Measurements from ENCODE around the gene KIF24.
A peak's percentile ranks its signal among the peaks of the same experiment; 100 is the strongest.
"Not testable (repeated sequence)": the region's sequence is repeated elsewhere in the genome, so short reads cannot be mapped to it uniquely, and the experiment has no call there.

KIF24 gene, protein sequence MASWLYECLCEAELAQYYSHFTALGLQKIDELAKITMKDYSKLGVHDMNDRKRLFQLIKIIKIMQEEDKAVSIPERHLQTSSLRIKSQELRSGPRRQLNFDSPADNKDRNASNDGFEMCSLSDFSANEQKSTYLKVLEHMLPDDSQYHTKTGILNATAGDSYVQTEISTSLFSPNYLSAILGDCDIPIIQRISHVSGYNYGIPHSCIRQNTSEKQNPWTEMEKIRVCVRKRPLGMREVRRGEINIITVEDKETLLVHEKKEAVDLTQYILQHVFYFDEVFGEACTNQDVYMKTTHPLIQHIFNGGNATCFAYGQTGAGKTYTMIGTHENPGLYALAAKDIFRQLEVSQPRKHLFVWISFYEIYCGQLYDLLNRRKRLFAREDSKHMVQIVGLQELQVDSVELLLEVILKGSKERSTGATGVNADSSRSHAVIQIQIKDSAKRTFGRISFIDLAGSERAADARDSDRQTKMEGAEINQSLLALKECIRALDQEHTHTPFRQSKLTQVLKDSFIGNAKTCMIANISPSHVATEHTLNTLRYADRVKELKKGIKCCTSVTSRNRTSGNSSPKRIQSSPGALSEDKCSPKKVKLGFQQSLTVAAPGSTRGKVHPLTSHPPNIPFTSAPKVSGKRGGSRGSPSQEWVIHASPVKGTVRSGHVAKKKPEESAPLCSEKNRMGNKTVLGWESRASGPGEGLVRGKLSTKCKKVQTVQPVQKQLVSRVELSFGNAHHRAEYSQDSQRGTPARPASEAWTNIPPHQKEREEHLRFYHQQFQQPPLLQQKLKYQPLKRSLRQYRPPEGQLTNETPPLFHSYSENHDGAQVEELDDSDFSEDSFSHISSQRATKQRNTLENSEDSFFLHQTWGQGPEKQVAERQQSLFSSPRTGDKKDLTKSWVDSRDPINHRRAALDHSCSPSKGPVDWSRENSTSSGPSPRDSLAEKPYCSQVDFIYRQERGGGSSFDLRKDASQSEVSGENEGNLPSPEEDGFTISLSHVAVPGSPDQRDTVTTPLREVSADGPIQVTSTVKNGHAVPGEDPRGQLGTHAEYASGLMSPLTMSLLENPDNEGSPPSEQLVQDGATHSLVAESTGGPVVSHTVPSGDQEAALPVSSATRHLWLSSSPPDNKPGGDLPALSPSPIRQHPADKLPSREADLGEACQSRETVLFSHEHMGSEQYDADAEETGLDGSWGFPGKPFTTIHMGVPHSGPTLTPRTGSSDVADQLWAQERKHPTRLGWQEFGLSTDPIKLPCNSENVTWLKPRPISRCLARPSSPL (N-terminal part only)

DNA sequence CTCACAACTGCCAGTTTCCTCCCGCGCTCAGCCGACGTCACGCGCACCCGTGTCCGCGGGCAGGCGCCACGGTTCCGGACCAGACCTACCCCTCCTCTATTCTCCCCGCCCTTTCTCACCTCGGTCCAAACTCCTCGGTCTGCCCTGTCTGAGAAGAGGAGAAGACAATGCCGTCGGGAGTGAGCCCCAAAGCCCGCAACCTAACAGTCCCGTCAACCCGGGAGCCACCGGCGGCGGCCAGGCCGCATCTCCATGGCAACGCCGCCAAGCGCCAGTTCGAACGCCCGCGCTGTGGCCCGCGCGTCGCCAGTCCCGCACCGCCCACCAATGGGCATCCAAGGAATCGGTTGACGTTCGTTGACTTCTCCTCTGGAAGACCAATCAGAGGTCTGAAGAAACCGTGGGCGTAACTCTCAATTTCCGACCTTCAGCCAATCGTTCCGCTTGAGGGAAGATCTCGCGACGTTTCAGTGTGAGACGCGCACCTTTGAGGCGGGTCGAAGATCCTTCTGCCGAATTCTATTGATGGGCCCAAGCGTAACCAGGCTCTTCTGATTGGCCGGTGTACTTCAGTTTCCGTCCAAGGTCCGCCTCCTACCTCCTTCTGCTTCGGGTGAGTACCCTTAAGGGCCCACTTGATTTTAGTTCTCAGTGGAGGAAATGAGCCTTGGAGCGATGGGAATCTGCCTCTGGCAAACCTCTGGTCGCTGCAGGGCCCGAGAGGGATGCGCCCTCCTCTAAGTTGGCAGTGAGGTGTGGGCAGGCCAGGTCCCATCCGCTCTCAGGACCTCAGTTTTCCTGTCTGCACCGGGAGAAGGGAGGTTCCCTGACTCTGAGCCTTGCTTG, at the start of gene KIF24, which contains the start of gene NUDT2:
KIF24 (minus strand) TSS at position 282 of the 846 bp plus-strand sequence. CDS start 17,922 bp downstream, outside the sequence.
NUDT2 (plus strand) TSS at position 583 of the 846 bp plus-strand sequence. CDS start 9,471 bp downstream, outside the sequence.
- peak; percentile 100 for DNase-seq

DNA sequence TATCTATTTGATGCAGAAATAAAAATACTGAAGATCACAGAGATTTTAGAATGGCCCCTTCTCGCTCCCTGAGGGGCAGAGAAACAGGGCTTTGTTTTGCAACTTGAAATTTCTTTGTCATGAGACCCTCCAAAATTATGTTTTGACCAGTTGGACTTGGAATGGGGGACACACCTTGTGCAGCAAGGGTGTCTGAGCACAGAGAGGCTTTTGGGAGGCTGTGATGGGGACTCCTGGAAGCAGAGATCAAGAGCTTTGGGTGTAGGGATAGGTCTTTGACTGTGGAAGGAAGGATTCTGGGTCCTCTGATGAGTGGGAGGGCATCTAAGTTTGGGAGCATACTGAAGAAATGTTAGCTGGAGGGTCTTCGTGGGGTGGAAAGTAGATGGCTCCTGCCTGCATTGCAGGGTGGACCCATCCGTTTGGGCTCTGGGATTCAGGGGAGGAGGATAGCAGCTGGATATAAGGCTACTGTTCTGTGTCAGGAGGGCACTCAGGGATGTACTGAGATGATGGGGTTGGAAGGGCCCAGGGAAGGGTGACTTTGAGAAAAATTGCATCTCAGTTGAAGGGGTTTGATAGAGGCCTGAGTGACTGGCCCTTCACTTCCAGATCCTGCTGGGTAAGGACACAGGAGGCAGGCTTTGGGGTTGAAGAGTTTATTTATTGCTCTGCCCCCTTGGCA, 49.5 kb upstream of the KIF24 start:
- no peak for DNase-seq

DNA sequence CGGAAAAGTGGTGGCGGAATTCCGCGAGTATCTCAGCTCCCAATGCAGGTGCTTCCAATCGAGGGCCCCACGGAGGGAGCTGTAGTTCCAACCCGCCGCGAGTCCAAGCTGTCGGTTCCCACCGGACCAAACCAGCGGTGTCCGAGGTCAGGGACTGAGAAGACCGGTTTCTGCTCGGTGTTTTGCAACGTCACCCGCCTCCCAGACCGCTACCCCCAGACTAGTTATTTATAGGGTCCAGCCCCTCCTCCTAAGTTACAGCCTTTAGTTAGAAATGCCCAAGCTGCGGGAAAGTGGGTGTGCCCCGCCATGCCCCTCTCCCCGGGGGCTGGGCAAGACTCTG, 48.3 kb upstream of the KIF24 start:
- no peak for DNase-seq

DNA sequence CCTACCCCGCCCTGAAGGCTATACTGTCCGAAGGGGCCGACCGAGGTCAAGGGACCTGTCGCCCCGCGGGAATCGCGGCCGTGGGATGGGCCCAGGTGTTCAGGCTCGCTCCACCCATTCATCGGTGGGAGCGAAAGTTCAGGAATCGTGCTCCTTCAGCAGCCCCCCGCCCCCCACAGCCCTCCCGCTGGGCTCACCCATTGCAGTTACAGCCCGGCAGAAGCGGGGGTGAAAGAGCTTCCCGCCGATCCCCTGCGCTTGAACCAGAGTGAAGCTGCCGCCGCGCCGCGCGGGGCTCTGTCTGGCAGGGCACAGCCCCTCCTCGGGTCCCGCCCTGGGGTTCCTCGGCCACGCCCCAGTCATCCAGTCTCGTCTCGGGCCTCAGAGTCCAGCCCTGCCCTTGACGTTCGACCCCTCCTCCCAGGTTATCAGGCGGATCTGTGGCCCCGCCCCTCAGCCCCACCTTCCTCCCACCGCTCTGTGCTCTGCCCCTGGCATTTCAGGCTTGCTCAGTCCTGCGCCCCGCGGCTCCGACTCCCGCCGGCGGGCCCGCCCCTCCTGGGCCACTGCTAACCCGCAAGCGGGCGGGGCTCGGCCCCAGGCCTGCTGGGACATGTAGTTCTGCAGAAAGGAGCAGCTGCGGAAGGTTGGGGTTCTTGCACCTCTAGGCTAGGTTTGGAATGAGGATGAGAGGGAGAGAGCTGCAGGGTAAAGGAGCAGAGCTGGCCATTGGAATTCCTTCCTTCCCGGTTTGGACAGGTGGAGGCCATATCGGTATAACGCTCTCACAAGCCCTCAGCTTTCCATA, 47.7 kb upstream of the KIF24 start, which contains the start of gene MYORG:
MYORG (minus strand) TSS at position 303 of the 808 bp plus-strand sequence. CDS start 3,955 bp downstream, outside the sequence.
- DNase-seq: peak; percentile 78

DNA sequence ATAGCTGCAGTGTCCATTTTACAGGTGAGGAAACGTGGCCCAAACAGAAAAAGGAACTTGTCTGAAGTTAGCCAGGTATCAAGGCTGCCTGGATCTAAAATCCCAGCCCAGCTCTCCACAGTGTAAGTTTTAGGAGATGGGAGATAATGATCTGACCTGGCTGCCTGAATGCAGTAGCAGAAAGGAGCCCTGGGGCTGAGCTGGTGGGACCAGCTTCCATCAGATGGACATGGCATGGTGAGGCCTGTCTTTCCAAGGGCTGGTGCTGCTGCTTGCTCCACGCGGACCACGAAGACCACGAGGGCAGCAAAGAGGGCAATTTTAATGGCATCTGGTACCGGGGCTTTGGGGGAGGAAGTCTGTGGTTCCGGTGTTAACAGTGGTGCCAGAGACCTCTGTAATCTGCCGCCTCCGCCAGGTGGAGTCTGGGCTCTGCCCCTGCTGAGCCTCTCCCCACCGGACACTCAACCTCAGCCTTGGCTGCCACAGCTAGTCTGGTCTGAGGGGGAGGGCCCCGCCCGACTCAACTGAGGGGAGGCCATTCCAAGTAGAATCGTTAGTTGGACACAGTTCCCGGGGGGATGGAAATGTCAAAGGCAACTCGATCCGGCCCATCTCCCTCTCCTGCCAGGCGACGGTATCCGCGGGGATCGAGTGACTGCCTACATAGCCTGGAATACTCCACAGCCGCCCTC, 47.0 kb upstream of the KIF24 start:
- DNase-seq: no peak

DNA sequence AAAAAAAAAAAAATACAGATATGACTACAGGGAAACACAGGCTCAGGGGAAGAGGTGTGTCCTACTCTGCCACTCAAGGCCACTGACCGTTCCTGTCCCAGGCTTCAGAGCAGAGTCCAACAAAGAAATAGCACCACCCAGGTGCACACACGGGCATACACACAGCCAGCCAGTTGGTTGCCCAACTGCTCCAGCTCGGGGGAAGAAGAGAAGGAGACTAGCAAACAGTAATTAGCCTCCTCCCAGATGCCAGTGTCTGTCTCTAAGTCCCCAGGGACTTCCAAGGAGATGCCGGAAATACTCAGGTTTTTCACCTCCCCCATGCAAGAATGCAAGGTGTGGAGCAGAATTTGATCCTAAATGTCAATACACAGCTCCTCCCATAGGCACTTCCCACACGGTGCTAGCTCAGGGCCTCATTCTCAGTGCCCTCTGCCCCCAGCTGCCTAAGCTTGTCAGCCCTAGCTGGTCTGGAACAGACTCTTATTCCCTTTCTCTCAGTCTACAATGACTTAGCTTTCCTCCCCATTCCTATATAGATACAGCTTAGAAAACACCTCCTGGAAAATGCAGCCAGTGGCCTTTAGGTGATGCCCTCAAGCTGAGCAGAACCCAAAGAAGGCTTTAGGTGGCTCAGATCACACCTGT, 46.0 kb upstream of the KIF24 start:
- no peak for DNase-seq

DNA sequence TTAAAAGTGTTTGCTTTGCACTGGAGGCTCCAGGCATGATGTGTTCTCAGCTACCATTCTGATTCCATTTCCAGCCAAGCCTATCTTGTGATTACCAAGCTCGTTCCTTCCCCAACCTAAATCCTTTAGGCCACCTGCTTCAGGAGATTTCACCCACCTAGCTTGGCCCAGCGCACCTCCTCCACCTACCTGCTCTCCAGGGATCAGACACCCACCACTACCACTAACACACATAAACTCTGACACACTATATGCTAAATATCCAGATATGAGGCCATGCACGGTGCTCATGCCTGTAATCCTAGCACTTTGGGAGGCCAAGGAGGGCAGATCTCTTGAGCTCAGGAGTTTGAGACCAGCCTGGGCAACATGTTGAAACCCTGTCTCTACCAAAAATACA, 45.3 kb upstream of the KIF24 start:
- no peak for DNase-seq

DNA sequence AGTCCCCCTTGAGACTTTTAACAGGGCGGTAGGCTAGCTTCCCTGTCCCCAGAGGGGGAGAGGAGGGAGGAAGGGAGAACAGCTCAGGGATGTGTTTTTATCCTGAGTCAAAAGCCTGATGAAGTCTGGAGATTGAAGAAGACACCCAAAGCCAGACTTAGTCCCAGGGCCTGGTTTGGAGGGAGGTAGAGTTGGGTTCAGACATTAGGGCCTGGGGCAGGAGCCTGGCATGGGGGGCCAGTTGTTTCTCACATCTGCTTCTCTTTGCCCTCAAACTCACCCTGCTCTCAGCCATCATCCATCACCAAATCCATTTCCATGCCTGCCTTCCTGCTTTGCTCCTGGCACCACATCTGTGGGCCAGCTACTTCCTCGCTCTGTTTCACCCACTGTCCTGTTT, 44.7 kb upstream of the KIF24 start:
- no peak for DNase-seq

DNA sequence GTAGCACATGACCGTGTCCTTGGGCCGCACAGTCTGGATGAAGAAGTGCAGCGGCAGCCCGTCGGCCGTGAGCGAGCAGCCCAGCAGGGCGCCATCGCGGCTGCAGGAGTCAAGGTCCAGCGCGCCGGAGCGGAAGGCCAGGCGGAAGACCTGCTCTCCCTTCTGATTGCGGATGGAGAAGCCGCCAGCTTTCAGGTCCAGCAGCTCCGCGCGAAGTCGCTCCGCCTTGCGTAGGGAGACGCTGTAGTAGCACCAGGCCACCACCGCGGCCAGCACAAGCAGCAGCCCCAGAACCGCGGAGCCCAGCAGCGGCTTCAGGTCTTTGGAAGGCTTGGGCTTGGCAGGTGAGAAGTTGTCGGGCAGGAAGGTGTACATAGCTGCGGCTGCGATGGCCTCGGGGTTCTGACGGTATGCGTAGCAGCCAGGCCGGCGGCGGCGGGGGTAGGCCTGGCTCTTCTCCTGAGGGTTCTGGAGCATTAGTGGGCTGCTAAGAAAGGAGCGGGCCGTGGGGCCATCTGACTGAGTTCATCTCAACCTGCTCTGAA, 43.5 kb upstream of the KIF24 start:
- DNase-seq: no peak

DNA sequence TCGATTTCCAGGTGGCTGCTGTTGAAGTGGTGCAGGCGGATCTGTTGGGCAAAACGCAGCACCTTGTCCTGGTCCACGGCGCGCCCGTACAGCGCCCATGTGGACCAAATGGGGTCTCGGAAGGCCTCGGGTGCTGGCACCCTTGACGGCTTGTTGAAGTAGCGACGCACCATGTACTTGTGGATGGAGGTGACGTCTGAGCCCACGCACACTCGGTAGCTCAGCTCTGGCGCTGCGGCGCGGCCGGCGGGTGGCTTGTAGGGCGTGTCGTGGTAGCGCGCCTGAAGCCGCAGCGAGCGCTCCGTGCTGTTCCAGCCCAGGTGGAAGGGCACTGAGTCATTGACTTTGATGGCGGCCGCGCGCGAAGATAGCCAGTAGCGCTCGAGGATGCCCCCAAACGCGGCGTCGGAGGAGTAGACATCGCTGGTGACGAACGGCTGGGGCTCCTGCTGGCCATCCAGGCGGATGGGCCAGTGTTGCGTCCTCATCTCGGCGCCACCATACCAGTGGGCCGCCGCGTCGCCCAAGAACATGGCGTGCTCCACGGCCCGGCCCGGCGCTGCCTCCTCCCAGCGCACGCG, 42.9 kb upstream of the KIF24 start:
- DNase-seq: no peak

DNA sequence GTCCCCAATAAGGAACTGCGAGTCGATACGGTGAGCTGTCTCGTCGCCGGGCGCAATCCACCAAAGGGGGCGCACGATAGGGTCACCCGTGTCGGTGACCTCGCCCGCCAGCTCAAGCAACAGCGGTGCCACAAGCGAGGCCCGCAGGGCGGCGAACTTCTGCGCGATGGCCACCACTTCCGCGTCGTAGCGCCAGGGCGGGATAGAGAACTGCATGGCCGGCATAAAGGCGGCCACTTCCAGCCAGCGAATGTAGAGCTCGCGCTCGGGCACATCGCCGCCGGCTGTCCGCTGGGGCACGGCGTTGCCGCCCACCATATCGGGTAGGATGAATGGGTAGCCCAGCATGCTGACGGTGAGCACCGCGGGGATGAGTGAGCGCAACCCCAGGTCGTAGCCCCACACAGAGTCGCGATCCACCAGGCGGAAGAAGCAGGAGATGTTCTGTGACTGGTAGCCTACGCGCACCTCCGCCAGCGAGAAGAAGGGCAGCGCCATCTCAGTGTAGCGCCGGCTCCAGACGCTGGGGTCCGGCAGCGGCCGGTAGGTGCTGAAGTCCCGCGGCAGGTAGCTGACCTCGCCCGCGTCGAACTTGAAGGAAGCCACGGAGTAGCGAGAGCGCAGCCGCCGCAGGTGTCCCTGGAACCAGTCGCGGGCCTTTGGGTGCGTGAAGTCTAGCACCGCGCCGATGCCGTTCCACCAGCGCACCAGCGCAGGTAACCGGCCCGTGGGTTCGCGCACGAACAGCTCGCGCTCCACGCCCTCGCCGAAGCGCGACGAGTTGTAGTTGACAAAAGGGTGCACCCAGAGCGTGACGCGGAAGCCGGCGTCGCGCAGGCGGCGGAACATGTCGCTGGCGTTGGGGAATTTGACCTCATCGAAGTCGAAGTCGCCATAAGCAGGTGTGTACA, 42.2 kb upstream of the KIF24 start:
- no peak for DNase-seq

DNA sequence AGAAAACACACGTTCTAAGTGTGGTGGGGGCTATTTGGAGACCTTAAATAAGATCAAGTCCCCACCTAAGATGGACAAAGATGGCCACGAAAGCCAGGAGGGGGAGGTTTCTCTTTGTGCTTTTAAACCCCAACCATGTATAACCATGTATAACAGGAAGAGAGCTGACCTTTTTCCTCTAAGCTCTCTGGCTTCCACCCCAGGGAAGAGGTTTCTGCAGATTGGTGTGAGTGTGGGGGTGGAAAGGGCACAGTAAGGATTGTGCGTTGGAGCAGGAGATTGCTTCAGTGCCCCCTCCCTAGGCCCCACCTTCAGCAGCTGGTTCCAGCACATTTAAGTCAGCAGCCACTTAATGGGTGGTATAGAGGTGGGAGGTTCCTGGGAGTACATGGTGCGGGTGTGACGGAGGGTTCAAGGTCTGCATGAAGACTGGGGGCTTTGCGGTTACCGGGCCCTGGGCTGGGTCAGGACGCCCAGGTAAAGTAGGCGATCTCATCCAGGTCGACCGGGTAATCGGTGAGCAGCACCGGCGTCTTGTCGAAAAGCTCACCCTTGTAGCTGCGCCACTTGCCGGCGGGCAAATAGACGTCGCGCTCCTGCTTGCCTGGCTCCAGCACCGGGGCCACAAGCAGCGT, 41.4 kb upstream of the KIF24 start:
- DNase-seq: no peak

DNA sequence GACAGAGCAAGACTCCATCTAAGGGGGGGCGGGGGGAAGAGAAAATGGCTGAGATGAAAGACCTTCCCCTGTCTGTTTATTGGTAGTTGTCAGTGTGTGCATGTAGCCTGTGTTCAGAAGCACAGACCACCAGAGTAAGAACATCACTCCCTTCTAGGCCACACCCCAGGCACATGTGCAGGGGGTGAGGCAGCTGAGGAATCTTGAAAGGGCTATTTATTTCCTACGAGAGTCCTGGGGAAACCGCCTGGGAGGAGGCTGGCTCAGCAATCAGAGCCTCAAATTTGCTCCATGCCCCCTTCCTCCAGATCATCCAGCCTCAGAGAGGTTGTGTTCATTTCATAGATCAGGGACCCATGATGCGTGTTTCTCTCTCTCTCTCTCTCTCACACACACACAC, 40.6 kb upstream of the KIF24 start:
- no peak for DNase-seq

DNA sequence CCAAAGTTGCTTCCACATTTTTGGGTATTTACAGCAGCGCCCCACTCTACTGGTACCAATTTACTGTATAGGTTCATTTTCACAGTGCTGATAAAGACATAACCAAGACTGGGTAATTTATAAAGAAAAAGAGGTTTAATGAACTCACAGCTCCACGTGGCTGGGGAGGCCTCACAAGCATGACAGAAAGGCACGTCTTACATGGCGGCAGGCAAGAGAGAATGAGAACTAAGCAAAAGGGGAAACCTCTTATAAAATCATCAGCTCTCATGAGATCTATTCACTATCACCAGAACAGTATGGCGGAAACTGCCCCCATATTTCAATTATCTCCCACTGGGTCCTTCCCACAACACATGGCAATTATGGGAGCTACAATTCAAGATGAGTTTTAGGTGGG, 39.7 kb upstream of the KIF24 start:
- DNase-seq: not testable (repeated sequence)

DNA sequence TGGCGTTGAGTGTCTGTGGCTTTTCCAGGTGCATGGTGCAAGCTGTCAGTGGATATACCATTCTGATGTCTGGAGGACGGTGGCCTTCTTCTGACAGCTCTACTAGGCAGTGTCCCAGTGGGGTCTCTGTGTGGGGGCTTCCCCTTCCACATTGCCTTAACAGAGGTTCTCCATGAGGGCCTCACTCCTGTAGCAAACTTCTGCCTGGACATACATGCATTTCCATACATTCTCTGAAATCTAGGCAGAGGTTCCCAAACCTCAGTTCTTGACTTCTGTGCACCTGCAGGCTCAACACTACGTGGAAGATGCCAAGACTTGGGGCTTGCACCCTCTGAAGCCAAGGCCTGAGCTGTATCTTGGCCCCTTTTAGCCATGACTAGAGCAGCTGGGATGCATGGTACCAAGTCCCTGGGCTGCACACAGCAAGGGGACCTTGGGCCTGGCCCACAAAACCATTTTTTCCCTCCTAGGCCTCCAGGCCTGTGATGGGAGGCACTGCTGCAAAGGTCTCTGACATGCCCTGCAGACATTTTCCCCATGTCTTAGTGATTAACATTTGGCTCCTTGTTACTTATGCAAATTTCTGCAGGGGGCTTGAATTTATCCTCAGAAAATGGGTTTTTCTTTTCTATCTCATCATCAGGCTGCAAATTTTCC, 38.8 kb upstream of the KIF24 start:
- DNase-seq: not testable (repeated sequence)

DNA sequence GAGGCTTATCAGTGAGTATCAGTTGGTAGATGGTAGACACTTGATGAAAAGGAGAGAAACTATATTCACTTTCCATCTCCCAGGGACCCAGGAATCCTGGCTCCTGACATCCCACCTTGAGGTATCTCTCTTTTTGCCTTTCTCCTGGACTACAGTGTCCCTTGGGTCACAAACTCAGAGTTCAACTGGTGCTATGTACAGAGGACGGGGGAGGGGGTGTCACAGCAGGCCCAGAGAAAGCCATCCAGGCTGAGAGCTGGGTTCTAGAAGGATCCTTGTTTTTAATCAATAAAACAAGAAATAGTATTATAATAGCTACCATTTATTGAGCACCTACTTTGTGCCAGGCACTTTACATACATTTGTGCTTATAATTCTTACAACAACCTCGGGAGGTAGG, 37.3 kb upstream of the KIF24 start:
- DNase-seq: no peak
